Right lobe of liver (tissue), 4 donors: ENCODE results near the gene TRIO.

Experiments used
- POLR2A ChIP-seq: fragments of 450-650 bp; IDR thresholded peaks from one replicate; pipeline ENCODE4 v1.6.1; 2017; ENCODE audit warnings: antibody characterized with exemption, mild to moderate bottlenecking
- TF ChIP-seq, protein P1 (sequence below), 4 donors: fragments of 200-600 bp in 3 of 4; fragments of 450-650 bp in 1 of 4; IDR thresholded peaks; one replicate each; pipeline versions ENCODE4 v1.5.1 to v1.8.0; 2016 to 2022; ENCODE audit warnings: antibody characterized with exemption in 4 of 4, mild to moderate bottlenecking in 2 of 4
- donor health status: DM: no; HTN: no; CAD: no.
- donor health status: DM: no; HTN: no; CAD: no.
- donor health status: DM: no; HTN: yes; CAD: no.

- TF ChIP-seq, protein P1, sequence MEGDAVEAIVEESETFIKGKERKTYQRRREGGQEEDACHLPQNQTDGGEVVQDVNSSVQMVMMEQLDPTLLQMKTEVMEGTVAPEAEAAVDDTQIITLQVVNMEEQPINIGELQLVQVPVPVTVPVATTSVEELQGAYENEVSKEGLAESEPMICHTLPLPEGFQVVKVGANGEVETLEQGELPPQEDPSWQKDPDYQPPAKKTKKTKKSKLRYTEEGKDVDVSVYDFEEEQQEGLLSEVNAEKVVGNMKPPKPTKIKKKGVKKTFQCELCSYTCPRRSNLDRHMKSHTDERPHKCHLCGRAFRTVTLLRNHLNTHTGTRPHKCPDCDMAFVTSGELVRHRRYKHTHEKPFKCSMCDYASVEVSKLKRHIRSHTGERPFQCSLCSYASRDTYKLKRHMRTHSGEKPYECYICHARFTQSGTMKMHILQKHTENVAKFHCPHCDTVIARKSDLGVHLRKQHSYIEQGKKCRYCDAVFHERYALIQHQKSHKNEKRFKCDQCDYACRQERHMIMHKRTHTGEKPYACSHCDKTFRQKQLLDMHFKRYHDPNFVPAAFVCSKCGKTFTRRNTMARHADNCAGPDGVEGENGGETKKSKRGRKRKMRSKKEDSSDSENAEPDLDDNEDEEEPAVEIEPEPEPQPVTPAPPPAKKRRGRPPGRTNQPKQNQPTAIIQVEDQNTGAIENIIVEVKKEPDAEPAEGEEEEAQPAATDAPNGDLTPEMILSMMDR (IDR thresholded peaks at IDR 0.05): no peak
- no peak for TF ChIP-seq POLR2A
Measured at GRCh38 chr5:14343376-14343775, 200.2 kb downstream of the TRIO start.
